AG08395 (cell line): ENCODE results near the gene MLLT10.

Experiments used
- DNase-seq: peaks from one replicate; pipeline ENCODE4 v3.0.0; 2012; ENCODE audit warnings: mixed read lengths, low spot score

Gene MLLT10

GRCh38 chr10:21517134-21518031 lies 16.6 kb upstream of the MLLT10 start:
- no peak for DNase-seq

- no peak for DNase-seq
Measured at GRCh38 chr10:21518149-21518640, 15.8 kb upstream of the MLLT10 start.

GRCh38 chr10:21518641-21519396 lies 15.2 kb upstream of the MLLT10 start:
- no peak for DNase-seq

- DNase-seq: no peak
Measured at GRCh38 chr10:21519397-21519933, 14.6 kb upstream of the MLLT10 start.

- DNase-seq: peak; percentile 68
Measured at GRCh38 chr10:21519941-21520436, 14.0 kb upstream of the MLLT10 start.

GRCh38 chr10:21520509-21520908 lies 13.5 kb upstream of the MLLT10 start:
- DNase-seq: no peak

- DNase-seq: no peak
Measured at GRCh38 chr10:21520949-21521348, 13.1 kb upstream of the MLLT10 start.

- DNase-seq: no peak
Measured at GRCh38 chr10:21521751-21522533, 12.1 kb upstream of the MLLT10 start.

- DNase-seq: no peak
Measured at GRCh38 chr10:21522631-21523406, 11.2 kb upstream of the MLLT10 start.

- DNase-seq: no peak
Measured at GRCh38 chr10:21523557-21524008, 10.4 kb upstream of the MLLT10 start.

- no peak for DNase-seq
Measured at GRCh38 chr10:21524131-21524525, 9.9 kb upstream of the MLLT10 start.

- DNase-seq: no peak
Measured at GRCh38 chr10:21524526-21525366, 9.3 kb upstream of the MLLT10 start.

- DNase-seq: peak; percentile 68
Measured at GRCh38 chr10:21525367-21526187, 8.5 kb upstream of the MLLT10 start, which contains the start of gene SKIDA1. TSS of gene SKIDA1 (minus strand) at chr10:21525682. CDS start at chr10:21517822, 7,860 bp downstream.

GRCh38 chr10:21526188-21526859 lies 7.7 kb upstream of the MLLT10 start:
- peak; percentile 58 for DNase-seq

- peak; percentile 37 for DNase-seq
Measured at GRCh38 chr10:21526860-21527597, 7.0 kb upstream of the MLLT10 start.

GRCh38 chr10:21527598-21528235 lies 6.3 kb upstream of the MLLT10 start:
- no peak for DNase-seq
